Astrocyte (in vitro differentiated cells and primary cell): ENCODE measurements around the gene GBP5. TPM values are rescaled to one million over a fixed set of nuclear protein-coding genes. Genes with fewer than 3 reads are reported as not detected.

ENCODE experiments used
- DNase-seq: peaks from one replicate; pipeline ENCODE4 v3.0.0-alpha.2; 2010; ENCODE audit warnings: low read depth
- FAIRE-seq: peaks from 2 replicates; lab custom pipeline; 2011; peaks lifted over from hg19 to GRCh38; lab: Jason Lieb, UNC
- H2AFZ ChIP-seq: 2 replicates; pipeline ENCODE4 v1.6.0; 2012; ENCODE audit warnings: low read depth, low read length, inconsistent platforms
- H3K27ac ChIP-seq: 2 replicates; pipeline ENCODE4 v1.5.1; 2011; ENCODE audit warnings: low read depth, low read length, inconsistent platforms
- H3K27me3 ChIP-seq: 2 replicates; pipeline ENCODE4 v1.6.0; 2011; ENCODE audit warnings: low read length, inconsistent platforms; ENCODE audit not compliant: insufficient read depth
- H3K36me3 ChIP-seq: 2 replicates; pipeline ENCODE4 v1.5.1; 2011; ENCODE audit warnings: low read length, inconsistent platforms; ENCODE audit not compliant: insufficient read depth
- H3K4me1 ChIP-seq: 2 replicates; pipeline ENCODE4 v1.5.1; 2011; ENCODE audit warnings: low read length, inconsistent platforms; ENCODE audit not compliant: insufficient read depth
- H3K4me2 ChIP-seq: 2 replicates; pipeline ENCODE4 v1.6.0; 2012; ENCODE audit warnings: low read length, inconsistent platforms
- H3K4me3 ChIP-seq: 2 replicates; pipeline ENCODE4 v1.5.1; 2011; ENCODE audit warnings: low read depth, mild to moderate bottlenecking, low read length, inconsistent platforms; ENCODE audit not compliant: insufficient read depth
- H3K79me2 ChIP-seq: 2 replicates; pipeline ENCODE4 v1.6.0; 2012; ENCODE audit warnings: mild to moderate bottlenecking, low read length, inconsistent platforms; ENCODE audit not compliant: insufficient read depth
- H3K9ac ChIP-seq: 2 replicates; pipeline ENCODE4 v1.6.0; 2012; ENCODE audit warnings: mild to moderate bottlenecking, low read length, inconsistent platforms
- H3K9me3 ChIP-seq: 2 replicates; pipeline ENCODE4 v1.5.1; 2012; ENCODE audit warnings: low read depth, mild to moderate bottlenecking, low read length, inconsistent platforms; ENCODE audit not compliant: insufficient read depth
- H4K20me1 ChIP-seq: 2 replicates; pipeline ENCODE4 v1.6.0; 2012; ENCODE audit warnings: low read length, inconsistent platforms; ENCODE audit not compliant: insufficient read depth
- H3K27ac Mint-ChIP-seq: one replicate; pipeline ENCODE4 v1.8.0; 2021; ENCODE audit warnings: mild to moderate bottlenecking, mixed read lengths; ENCODE audit not compliant: unreplicated experiment
- H3K27me3 Mint-ChIP-seq: one replicate; pipeline ENCODE4 v1.8.0; 2021; ENCODE audit warnings: low read depth, mixed read lengths; ENCODE audit not compliant: unreplicated experiment
- H3K36me3 Mint-ChIP-seq: one replicate; pipeline ENCODE4 v1.8.0; 2021; ENCODE audit warnings: low read depth, mixed read lengths; ENCODE audit not compliant: unreplicated experiment
- H3K4me1 Mint-ChIP-seq: one replicate; pipeline ENCODE4 v1.8.0; 2021; ENCODE audit warnings: low read depth, mixed read lengths; ENCODE audit not compliant: unreplicated experiment
- H3K4me3 Mint-ChIP-seq: one replicate; pipeline ENCODE4 v1.8.0; 2021; ENCODE audit warnings: mild to moderate bottlenecking, moderate library complexity, mixed read lengths; ENCODE audit not compliant: unreplicated experiment
- H3K9me3 Mint-ChIP-seq: one replicate; pipeline ENCODE4 v1.8.0; 2021; ENCODE audit warnings: mild to moderate bottlenecking, mixed read lengths; ENCODE audit not compliant: unreplicated experiment
- EZH2 ChIP-seq: IDR thresholded peaks from 2 replicates; pipeline ENCODE4 v1.6.1; 2012; ENCODE audit warnings: mild to moderate bottlenecking, low read length, inconsistent platforms; ENCODE audit not compliant: insufficient read depth
- total RNA-seq: library from RNA; stranded (reverse); gene quantifications from 2 replicates; pipeline ENCODE4 v1.2.1, GENCODE V29; 2021
- TF ChIP-seq, protein P1 (sequence below): IDR thresholded peaks from 2 replicates; pipeline ENCODE4 v1.5.1; 2011; ENCODE audit warnings: low read depth, mild to moderate bottlenecking, inconsistent platforms, low read length, moderate library complexity; ENCODE audit not compliant: insufficient read depth

The GBP5 gene
- total RNA-seq, 1 donor from 2014 or later = 0.79 TPM

DNA sequence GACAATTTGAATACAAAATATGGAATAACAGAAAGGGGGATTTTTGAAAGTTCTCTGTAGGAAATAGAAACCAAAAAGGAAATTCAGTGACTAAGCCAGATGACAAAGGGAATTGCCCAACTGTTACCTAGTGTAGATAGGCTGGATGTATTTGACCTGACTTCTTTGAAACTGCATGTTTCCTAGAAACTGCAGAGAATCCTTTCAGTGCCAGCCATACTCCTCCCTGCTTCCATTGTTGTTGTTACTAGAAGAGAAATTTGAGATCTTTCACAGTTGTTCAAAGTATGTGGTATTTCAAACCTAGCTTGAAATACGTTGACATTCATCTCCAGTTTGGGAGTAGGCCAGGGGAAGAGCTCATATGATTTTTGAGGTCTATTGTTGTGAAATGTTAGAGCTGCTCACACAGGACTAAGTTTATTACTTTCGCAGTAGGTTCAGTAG is 1.8 kb upstream of the GBP5 start:
- TF ChIP-seq, protein P1, sequence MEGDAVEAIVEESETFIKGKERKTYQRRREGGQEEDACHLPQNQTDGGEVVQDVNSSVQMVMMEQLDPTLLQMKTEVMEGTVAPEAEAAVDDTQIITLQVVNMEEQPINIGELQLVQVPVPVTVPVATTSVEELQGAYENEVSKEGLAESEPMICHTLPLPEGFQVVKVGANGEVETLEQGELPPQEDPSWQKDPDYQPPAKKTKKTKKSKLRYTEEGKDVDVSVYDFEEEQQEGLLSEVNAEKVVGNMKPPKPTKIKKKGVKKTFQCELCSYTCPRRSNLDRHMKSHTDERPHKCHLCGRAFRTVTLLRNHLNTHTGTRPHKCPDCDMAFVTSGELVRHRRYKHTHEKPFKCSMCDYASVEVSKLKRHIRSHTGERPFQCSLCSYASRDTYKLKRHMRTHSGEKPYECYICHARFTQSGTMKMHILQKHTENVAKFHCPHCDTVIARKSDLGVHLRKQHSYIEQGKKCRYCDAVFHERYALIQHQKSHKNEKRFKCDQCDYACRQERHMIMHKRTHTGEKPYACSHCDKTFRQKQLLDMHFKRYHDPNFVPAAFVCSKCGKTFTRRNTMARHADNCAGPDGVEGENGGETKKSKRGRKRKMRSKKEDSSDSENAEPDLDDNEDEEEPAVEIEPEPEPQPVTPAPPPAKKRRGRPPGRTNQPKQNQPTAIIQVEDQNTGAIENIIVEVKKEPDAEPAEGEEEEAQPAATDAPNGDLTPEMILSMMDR = no peak
- TF ChIP-seq EZH2 = no peak
- DNase-seq (peak; percentile 64), FAIRE-seq (no peak)
- H3K27me3 ChIP-seq = no peaks in the 10 kb centered on the region
- Mint-ChIP-seq H3K4me1 (peaks cover 12% of the 10 kb centered on the region), H3K4me3 (no peak overlapping the region), H3K27ac (peak overlapping the region; percentile 43), H3K27me3 (no peaks in the 10 kb centered on the region), H3K36me3 (no peaks in the 10 kb centered on the region), H3K9me3 (peaks cover 1% of the 10 kb centered on the region)
- H3K9ac ChIP-seq = no peak overlapping the region
- no peak overlapping the region for H2AFZ ChIP-seq
- H3K79me2 ChIP-seq = no peaks in the 10 kb centered on the region
- peak overlapping the region; percentile 0 for H3K4me2 ChIP-seq
- no peak overlapping the region for H3K4me3 ChIP-seq
- H3K27ac ChIP-seq = no peak overlapping the region
- H4K20me1 ChIP-seq = no peaks in the 10 kb centered on the region
- no peaks in the 10 kb centered on the region for H3K9me3 ChIP-seq
- no peaks in the 10 kb centered on the region for H3K36me3 ChIP-seq
- H3K4me1 ChIP-seq = no peaks in the 10 kb centered on the region

DNA sequence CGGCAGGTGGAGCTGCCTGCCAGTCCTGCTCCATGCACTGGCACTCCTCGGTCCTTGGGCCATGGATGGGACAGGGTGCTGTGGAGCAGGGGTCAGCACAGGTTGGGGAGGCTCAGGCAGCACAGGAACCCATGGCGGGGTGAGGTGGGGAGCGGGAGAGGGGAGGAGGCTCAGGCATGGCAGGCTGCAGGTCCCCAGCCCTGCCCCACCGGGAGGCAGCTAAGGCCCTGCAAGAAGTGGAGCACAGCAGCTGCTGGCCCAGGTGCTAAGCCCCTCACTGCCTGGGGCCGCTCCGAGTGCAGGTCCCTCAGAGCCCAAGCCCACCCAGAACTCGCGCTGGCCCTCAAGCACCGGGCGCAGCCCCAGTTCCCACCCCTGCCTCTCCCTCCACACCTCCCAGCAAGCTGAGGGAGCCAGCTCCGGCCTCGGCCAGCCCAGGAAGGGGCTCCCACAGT is 691 bp upstream of the GBP5 start:
- no peak overlapping the region for H3K4me3 ChIP-seq
- H3K36me3 ChIP-seq = no peaks in the 10 kb centered on the region
- peaks cover 12% of the 10 kb centered on the region for H3K4me1 Mint-ChIP-seq
- no peak overlapping the region for H3K4me2 ChIP-seq
- H3K27me3 ChIP-seq = no peaks in the 10 kb centered on the region
- no peak overlapping the region for H3K9ac ChIP-seq
- H2AFZ ChIP-seq = no peak overlapping the region
- H3K27me3 Mint-ChIP-seq = no peaks in the 10 kb centered on the region
- H3K79me2 ChIP-seq = no peaks in the 10 kb centered on the region
- no peak overlapping the region for H3K27ac Mint-ChIP-seq
- DNase-seq (no peak), FAIRE-seq (no peak)
- H3K27ac ChIP-seq = no peak overlapping the region
- TF ChIP-seq EZH2 = no peak
- TF ChIP-seq, protein P1 = no peak
- no peaks in the 10 kb centered on the region for H3K9me3 ChIP-seq
- H3K4me1 ChIP-seq = no peaks in the 10 kb centered on the region
- H4K20me1 ChIP-seq = no peaks in the 10 kb centered on the region
- H3K9me3 Mint-ChIP-seq = peaks cover 1% of the 10 kb centered on the region
- no peaks in the 10 kb centered on the region for H3K36me3 Mint-ChIP-seq
- no peak overlapping the region for H3K4me3 Mint-ChIP-seq

DNA sequence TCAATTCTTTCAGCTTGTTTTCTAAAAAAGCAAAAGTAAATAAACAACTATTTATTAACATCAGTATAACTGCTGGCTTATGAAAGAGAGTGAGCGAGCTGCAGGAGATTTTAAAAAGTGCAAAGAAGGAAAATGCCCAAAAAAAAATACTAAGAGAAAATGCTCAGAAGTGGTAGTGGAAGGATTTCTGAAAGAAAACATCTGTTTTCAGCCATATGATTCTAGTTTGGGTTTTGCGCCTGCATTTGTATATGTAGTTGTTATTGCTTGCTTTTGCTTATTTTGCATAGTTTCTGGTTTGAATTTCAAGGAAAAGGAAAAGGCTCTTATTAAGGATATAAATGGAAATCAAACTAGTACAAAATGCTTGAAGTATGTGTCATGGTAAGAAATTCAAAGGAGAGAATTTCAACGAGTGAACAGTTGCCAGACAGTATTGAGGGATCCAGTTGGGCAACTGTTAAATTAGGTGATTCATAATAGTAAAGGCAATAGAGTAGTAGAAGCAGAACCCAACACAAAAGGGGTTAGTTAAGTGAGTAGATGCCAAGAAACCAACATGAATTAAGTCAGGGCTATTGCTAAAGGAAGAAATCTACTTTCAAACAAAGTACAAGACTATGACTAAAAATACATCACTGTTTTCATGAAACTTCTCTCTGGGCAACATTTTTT is 1.2 kb downstream of the GBP5 start:
- Mint-ChIP-seq H3K9me3 (peaks cover 1% of the 10 kb centered on the region), H3K27ac (no peak overlapping the region), H3K4me3 (no peak overlapping the region), H3K27me3 (no peaks in the 10 kb centered on the region), H3K36me3 (no peaks in the 10 kb centered on the region), H3K4me1 (peaks cover 12% of the 10 kb centered on the region)
- DNase-seq (peak; percentile 67), FAIRE-seq (peak; percentile 72)
- Histone ChIP-seq H3K4me3 (no peak overlapping the region), H3K27me3 (no peaks in the 10 kb centered on the region), H3K4me1 (no peaks in the 10 kb centered on the region), H3K79me2 (no peaks in the 10 kb centered on the region), H4K20me1 (no peaks in the 10 kb centered on the region), H3K27ac (no peak overlapping the region), H3K9me3 (no peaks in the 10 kb centered on the region), H3K4me2 (peak overlapping the region; percentile 42), H3K9ac (no peak overlapping the region), H3K36me3 (no peaks in the 10 kb centered on the region), H2AFZ (no peak overlapping the region)
- no peak for TF ChIP-seq EZH2
- TF ChIP-seq, protein P1 = no peak
